ES-I3 (cell line): ENCODE results near the gene HPSE2.
"Not testable (repeated sequence)": the region's sequence is repeated elsewhere in the genome, so short reads cannot be mapped to it uniquely, and the experiment has no call there.

Experiments used
- H3K36me3 ChIP-seq: 2 replicates; pipeline ENCODE4 v1.6.1; 2013; ENCODE audit warnings: mild to moderate bottlenecking, low read length, control low read depth, moderate library complexity; ENCODE audit not compliant: insufficient read depth
- H3K4me1 ChIP-seq: 2 replicates; pipeline ENCODE4 v1.6.1; 2013; ENCODE audit warnings: mild to moderate bottlenecking, control low read depth, low read length; ENCODE audit not compliant: insufficient read depth
- H3K9ac ChIP-seq: 2 replicates; pipeline ENCODE4 v1.6.1; 2013; ENCODE audit warnings: low read depth, mild to moderate bottlenecking, low read length, moderate library complexity
- H3K9me3 ChIP-seq: 2 replicates; pipeline ENCODE4 v1.6.1; 2013; ENCODE audit warnings: mild to moderate bottlenecking, low read length, moderate library complexity; ENCODE audit not compliant: control insufficient read depth, insufficient read depth

The HPSE2 gene

DNA sequence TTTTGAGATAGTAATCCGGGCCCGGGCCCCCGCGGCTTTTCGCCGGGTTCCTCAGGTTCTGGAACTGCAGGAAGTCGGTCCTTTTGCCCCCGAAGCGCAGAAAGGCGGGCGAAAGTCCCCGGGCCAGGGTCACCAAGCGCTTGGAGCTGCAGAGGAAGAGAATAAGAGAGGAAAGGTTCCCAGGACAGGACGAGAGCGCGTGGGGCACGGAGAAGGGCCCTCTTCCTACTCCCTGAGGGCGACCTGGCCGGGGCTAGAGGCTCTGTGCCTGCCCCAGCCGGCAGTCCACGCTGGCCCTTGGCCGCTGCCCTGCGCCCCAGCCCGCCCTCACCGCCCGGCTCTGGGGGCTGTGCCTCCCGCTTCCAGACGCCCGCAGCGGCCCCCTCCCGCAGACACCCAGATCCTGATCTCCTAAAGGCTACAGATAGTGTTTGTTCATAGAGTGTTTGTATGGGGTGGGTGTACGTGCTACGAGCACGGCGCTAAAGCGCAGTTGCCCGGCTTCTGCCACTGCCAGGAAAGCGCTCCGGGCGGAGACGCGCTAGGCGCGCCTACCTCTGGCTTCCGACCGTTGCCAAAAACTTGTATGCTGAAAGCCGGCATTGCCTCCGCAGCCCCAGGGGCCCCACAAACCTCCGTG is 3.2 kb downstream of the HPSE2 start:
- peaks cover 3% of the 10 kb centered on the region; the same call in 1 of the 2 replicates for H3K4me1 ChIP-seq
- no peaks in the 10 kb centered on the region for H3K9me3 ChIP-seq
- peak overlapping the region; percentile 61 for H3K9ac ChIP-seq
- no peaks in the 10 kb centered on the region for H3K36me3 ChIP-seq

DNA sequence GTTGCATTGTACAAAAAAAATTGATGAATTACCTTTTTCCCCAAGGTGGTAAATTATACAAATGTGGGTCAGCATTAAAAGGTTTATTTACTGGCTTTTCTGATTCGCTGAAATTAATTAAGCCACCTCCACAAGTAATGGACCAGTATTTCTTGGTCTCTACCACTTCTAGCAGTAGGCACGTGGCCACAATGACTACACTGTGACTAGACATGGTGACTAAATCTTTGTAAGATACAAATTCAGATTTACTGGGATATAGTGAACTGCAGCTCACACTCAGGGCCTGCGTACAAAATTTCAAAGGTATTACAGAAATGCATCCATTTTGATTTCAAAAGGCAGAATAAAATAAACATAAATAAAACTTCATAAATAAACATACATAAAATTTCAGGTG is 10.9 kb downstream of the HPSE2 start:
- Histone ChIP-seq H3K9ac (no peak overlapping the region), H3K4me1 (no peaks in the 10 kb centered on the region), H3K36me3 (no peaks in the 10 kb centered on the region), H3K9me3 (no peaks in the 10 kb centered on the region)

DNA sequence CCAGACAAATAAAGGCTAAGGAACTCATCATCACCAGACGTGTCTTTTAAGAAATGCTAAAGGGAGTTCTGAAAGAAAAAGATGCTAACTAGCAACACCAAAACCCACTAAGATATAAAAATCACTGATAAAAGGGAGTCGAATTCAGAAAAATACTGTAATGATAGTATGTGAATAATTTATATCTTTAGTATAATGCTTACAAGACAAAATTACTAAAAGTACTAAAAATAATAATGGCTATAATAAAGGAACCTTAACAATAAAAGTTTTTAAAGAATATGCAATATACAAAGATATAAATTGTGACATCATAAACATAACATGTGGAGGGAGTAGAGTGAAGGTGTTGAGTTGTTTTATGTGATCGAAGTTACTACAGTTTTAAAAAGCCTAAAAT is 28.3 kb downstream of the HPSE2 start:
- Histone ChIP-seq H3K9me3 (no peaks in the 10 kb centered on the region), H3K36me3 (no peaks in the 10 kb centered on the region), H3K9ac (no peak overlapping the region), H3K4me1 (peaks cover 4% of the 10 kb centered on the region; the same call in 1 of the 2 replicates)

DNA sequence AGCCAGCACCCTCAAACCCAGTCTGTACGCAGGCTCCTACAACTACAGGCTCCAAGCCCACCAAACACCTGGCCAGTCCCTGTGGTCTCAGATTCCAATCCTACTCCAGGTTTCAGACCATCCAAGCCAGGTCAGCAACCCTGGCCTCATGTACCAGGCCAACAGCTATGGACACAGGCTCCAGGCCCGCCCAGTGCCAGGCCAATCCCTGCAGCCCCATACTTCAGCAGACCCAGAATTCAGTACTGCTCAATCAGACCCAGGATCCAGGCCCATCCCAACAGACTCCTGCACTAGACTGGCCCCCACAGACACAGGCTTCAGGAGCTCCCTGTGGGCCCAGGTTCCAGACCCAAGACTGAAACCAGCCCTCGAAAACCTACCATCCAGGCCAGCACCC is 32.3 kb downstream of the HPSE2 start:
- Histone ChIP-seq H3K9ac (no peak overlapping the region), H3K4me1 (peaks cover 8% of the 10 kb centered on the region; the same call in 1 of the 2 replicates), H3K9me3 (no peaks in the 10 kb centered on the region), H3K36me3 (no peaks in the 10 kb centered on the region)

DNA sequence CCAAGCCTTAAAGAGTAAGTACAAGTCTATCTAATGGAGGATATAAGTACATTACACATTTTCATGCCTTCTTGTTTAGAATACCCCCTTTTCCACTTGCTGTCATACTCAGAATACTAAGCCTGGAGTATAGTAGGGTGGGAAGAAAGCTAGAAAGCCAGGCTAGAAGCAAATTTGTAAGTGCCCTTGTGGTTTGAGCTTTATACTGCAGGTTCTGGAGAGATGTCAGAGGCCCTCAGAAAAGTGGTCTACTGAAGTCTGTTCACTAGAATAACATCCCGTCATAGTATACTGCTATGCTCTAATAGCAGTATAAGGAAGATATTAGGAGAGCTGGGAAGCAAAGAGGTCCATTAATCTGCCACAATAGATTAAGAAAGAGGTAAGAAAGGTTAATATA is 62.7 kb downstream of the HPSE2 start:
- Histone ChIP-seq H3K4me1 (0 out of 2 replicates have a peak, but pooled peaks cover 5% of the 10 kb centered on the region), H3K36me3 (no peaks in the 10 kb centered on the region), H3K9me3 (no peaks in the 10 kb centered on the region), H3K9ac (no peak overlapping the region)

DNA sequence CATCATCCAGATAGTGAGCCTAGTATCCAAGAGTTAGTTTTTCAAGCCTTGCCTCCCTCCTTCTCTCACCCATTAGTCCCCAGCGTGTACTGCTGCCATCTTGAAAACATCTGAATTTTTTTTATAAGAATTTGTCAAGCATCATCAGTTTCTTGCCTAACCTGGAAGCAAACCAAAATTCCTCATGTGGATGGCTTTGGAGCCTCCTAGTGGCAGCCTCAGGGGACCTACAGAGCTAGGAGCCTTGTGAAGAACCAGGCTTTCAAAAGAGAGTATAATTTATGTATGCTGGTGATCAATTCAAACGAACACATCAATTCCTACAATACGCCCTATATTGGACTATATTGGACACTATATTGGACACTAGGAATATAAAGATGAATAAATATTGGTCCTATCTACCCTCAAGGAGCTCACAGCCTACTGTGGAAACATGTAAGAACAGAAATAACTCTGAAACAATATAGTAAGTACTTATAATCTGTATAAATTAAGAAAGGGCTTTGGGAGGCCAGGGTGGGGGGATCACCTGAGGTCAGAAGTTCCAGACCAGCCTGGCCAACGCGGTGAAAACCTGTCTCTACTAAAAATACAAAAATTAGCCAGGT is 63.4 kb downstream of the HPSE2 start:
- H3K36me3 ChIP-seq, result no peaks in the 10 kb centered on the region
- no peaks in the 10 kb centered on the region for H3K9me3 ChIP-seq
- 0 out of 2 replicates have a peak, but pooled peaks cover 5% of the 10 kb centered on the region for H3K4me1 ChIP-seq
- no peak overlapping the region for H3K9ac ChIP-seq

DNA sequence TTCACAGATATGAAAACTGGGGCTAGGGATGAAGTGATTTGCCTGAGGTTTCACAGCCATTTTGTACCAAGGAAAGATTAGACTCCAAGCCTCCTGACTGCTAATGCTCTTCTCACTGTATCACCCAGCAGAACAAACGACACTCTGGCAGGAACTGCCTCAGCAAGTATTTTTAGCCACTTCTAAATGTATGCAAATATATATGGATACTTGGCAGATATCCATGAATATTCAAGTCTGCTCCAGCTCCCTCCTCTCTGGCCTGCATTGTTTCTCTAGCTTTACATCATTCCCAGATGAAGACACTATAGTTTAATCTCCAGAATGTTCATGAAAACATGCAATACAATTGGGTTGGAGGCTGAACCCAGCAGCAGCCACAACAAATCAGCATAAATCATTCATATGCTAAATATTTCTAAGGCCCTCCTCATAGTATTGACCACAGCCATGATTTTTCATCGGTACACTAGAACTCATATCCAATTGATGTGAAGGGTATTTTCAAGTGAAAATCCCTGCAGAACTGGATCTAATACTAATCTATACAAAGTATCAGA is 65.5 kb downstream of the HPSE2 start:
- no peaks in the 10 kb centered on the region for H3K9me3 ChIP-seq
- no peaks in the 10 kb centered on the region for H3K36me3 ChIP-seq
- H3K9ac ChIP-seq, result no peak overlapping the region
- H3K4me1 ChIP-seq, result 0 out of 2 replicates have a peak, but pooled peaks cover 5% of the 10 kb centered on the region

GRCh38 chr10:99161165-99161564 is 74.5 kb downstream of the HPSE2 start:
- Histone ChIP-seq H3K36me3 (no peaks in the 10 kb centered on the region), H3K9ac (no peak overlapping the region), H3K9me3 (no peaks in the 10 kb centered on the region), H3K4me1 (no peaks in the 10 kb centered on the region)

- Histone ChIP-seq H3K9me3 (no peaks in the 10 kb centered on the region), H3K36me3 (no peaks in the 10 kb centered on the region), H3K9ac (no peak overlapping the region), H3K4me1 (no peaks in the 10 kb centered on the region)
Measured at GRCh38 chr10:99143651-99144050, 92.0 kb downstream of the HPSE2 start.

- no peaks in the 10 kb centered on the region for H3K9me3 ChIP-seq
- no peak overlapping the region for H3K9ac ChIP-seq
- H3K36me3 ChIP-seq, result no peaks in the 10 kb centered on the region
- no peaks in the 10 kb centered on the region for H3K4me1 ChIP-seq
Measured at GRCh38 chr10:99143011-99143410, 92.6 kb downstream of the HPSE2 start.

GRCh38 chr10:99132897-99133296 is 102.8 kb downstream of the HPSE2 start:
- H3K9me3 ChIP-seq, H3K4me1 ChIP-seq, H3K9ac ChIP-seq, H3K36me3 ChIP-seq: not testable (repeated sequence)

DNA sequence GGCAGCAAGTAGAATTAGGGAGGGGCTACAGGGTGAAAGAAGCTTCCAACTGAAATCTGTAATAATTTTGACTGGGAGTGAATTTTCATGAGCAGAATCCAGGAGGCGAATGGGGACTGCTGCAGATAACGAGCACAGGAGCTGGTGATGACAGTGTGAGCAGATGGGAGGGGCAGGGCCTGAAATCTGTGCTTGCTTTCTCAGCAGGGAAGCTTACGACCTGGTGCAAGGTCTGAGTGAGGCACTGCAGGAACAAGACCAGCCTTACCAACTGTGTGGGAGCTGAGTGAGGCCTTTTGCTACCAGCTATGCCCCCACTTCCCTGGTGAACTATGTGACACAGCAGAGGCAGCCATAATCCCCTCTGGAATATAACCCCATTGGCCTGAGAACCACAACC is 109.8 kb downstream of the HPSE2 start:
- Histone ChIP-seq H3K9ac (no peak overlapping the region), H3K36me3 (no peaks in the 10 kb centered on the region), H3K9me3 (peaks cover 12% of the 10 kb centered on the region), H3K4me1 (no peaks in the 10 kb centered on the region)

DNA sequence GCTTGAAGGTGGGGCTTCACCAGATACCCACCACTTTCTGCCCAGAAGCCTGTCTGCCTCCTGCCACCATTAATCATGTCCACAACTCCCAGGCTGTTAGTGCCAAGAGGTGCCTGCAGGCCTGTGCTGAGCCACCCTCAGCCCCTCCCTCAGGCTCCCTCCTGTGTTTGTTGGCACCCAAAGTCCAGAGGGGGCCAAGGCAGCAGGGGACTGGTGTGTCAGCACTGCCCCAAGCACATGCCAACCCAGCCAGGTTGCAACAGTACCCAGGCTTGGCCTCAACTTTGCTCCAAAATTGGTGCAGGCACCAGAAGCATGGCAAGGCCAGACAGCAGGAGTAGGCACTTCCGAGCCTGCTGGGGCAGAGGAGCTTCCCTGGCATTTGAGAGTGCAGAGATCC is 111.3 kb downstream of the HPSE2 start:
- H3K36me3 ChIP-seq, result no peaks in the 10 kb centered on the region
- peaks cover 12% of the 10 kb centered on the region for H3K9me3 ChIP-seq
- H3K9ac ChIP-seq, result no peak overlapping the region
- H3K4me1 ChIP-seq, result no peaks in the 10 kb centered on the region

GRCh38 chr10:99123851-99124250 is 111.8 kb downstream of the HPSE2 start:
- Histone ChIP-seq H3K9me3 (peaks cover 12% of the 10 kb centered on the region), H3K36me3 (no peaks in the 10 kb centered on the region), H3K9ac (no peak overlapping the region), H3K4me1 (no peaks in the 10 kb centered on the region)

DNA sequence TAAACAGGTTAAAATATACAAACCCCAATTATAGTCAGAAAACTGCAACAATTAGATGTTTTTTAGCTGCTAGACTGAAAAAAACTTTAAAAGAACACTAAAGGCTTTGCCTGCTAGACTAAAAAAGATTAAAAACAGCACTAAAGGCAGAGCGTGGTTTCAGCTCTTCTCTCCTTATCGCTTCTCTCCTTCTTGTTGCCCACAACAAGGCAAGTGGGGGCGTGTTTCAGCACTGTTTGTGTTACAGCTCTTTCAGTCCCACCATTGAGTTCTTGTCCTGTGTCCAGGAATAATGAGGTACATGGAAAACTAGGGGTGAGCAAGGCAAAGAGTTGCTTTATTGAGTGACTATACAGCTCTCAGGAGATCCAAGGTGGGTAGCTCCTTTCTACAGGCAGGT is 112.3 kb downstream of the HPSE2 start:
- Histone ChIP-seq H3K9me3 (peaks cover 12% of the 10 kb centered on the region), H3K36me3 (no peaks in the 10 kb centered on the region), H3K4me1 (no peaks in the 10 kb centered on the region), H3K9ac (no peak overlapping the region)
